ENCODE measurements around the gene DIAPH2.

DIAPH2 gene

DNA sequence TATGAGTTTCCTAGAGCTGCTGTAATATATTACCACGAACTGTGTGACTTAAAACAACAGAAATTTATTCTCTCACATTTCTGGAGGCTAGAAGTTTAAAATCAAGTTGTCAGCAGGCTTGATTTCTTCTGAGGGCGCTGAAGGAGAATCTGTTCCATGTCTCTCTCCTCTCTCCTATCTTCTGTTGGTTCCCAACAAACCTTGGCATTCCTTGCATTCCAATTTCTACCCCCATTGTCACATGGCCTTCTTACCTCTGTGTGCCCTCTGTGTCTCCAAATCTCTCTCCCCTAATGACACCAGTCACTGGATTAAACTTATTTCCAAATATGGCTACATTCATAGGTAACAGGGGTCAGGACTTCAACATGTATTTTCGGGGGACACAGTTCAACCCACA, 871.7 kb downstream of the DIAPH2 start (continued):
- TF ChIP-seq ZNF571 (tag by site-specific recombination; IDR thresholded peaks at IDR 0.05) (no peak), ZFP41 (tag by site-specific recombination; IDR thresholded peaks at IDR 0.05; ENCODE audit: borderline replicate concordance) (no peak), ZNF677 (tag by site-specific recombination; IDR thresholded peaks at IDR 0.05) (no peak), ZNF514 (tag by site-specific recombination; IDR thresholded peaks at IDR 0.05) (no peak), ZBTB8A (tag by site-specific recombination; IDR thresholded peaks at IDR 0.05) (no peak), GLIS2 (tag by site-specific recombination; IDR thresholded peaks at IDR 0.05) (no peak), ZNF704 (tag by site-specific recombination; IDR thresholded peaks at IDR 0.05) (no peak), ZNF473 (tag by site-specific recombination; IDR thresholded peaks at IDR 0.05) (no peak), TRIM28 (IDR thresholded peaks at IDR 0.05; ENCODE audit: borderline replicate concordance, low read length) (no peak)
- TF ChIP-seq, protein P1, sequence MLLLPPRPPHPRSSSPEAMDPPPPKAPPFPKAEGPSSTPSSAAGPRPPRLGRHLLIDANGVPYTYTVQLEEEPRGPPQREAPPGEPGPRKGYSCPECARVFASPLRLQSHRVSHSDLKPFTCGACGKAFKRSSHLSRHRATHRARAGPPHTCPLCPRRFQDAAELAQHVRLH (tag by site-specific recombination; IDR thresholded peaks at IDR 0.05) = no peak

DNA sequence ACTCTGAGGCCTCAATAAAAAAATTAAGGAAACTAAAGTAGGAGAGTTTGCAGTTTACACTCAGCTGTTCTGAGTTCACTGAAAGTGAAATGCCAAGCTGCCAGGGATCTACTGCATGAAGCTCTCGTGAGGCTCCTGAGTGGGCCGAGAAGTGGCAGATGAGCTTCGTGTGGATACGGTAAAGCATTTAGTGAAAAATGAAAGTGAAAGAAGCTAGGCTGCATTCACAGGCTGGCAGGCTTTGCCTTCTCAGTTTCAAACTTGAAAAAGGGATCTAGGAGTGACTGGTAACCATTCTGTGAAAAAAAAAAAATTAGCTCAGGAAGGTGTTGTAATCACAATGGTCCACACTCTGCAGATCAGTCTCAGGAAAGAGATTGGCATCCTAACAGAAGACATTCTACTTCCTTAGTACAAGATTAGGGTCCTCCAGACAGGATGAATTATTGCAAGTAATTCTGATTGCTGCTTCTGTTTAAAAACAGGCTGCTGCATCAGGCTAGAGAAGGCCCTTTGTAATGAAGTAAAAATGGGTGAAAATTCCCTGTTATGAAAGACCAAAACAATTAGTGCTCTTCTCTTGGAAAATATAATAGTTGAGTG, 879.0 kb downstream of the DIAPH2 start:
- ChIA-PET CTCF (no interaction called here), POLR2A (no interaction called here)
- TF ChIP-seq ZNF10 (tag by site-specific recombination; IDR thresholded peaks at IDR 0.05) = no peak
- TF ChIP-seq ZNF530 (tag by site-specific recombination; IDR thresholded peaks at IDR 0.05; ENCODE audit: low read depth) = no peak
- TF ChIP-seq, protein P2, sequence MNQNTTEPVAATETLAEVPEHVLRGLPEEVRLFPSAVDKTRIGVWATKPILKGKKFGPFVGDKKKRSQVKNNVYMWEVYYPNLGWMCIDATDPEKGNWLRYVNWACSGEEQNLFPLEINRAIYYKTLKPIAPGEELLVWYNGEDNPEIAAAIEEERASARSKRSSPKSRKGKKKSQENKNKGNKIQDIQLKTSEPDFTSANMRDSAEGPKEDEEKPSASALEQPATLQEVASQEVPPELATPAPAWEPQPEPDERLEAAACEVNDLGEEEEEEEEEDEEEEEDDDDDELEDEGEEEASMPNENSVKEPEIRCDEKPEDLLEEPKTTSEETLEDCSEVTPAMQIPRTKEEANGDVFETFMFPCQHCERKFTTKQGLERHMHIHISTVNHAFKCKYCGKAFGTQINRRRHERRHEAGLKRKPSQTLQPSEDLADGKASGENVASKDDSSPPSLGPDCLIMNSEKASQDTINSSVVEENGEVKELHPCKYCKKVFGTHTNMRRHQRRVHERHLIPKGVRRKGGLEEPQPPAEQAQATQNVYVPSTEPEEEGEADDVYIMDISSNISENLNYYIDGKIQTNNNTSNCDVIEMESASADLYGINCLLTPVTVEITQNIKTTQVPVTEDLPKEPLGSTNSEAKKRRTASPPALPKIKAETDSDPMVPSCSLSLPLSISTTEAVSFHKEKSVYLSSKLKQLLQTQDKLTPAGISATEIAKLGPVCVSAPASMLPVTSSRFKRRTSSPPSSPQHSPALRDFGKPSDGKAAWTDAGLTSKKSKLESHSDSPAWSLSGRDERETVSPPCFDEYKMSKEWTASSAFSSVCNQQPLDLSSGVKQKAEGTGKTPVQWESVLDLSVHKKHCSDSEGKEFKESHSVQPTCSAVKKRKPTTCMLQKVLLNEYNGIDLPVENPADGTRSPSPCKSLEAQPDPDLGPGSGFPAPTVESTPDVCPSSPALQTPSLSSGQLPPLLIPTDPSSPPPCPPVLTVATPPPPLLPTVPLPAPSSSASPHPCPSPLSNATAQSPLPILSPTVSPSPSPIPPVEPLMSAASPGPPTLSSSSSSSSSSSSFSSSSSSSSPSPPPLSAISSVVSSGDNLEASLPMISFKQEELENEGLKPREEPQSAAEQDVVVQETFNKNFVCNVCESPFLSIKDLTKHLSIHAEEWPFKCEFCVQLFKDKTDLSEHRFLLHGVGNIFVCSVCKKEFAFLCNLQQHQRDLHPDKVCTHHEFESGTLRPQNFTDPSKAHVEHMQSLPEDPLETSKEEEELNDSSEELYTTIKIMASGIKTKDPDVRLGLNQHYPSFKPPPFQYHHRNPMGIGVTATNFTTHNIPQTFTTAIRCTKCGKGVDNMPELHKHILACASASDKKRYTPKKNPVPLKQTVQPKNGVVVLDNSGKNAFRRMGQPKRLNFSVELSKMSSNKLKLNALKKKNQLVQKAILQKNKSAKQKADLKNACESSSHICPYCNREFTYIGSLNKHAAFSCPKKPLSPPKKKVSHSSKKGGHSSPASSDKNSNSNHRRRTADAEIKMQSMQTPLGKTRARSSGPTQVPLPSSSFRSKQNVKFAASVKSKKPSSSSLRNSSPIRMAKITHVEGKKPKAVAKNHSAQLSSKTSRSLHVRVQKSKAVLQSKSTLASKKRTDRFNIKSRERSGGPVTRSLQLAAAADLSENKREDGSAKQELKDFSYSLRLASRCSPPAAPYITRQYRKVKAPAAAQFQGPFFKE (tag by site-specific recombination; IDR thresholded peaks at IDR 0.05; ENCODE audit: borderline replicate concordance) = no peak
- TF ChIP-seq ZNF302 (tag by site-specific recombination; IDR thresholded peaks at IDR 0.05; ENCODE audit: low read depth) = no peak
- no peaks in the 10 kb centered on the region for H3K36me3 ChIP-seq (ENCODE audit: control insufficient read depth in 2 of 2, insufficient read depth in 1 of 2, low read length in 2 of 2)
- no peak overlapping the region for H3K4me3 ChIP-seq (ENCODE audit: low read depth, low read length)
- no peaks in the 10 kb centered on the region for H3K4me1 ChIP-seq (ENCODE audit: control insufficient read depth, insufficient read depth, low read length)
- no peaks in the 10 kb centered on the region for H3K9me3 ChIP-seq (ENCODE audit: control insufficient read depth, insufficient read depth, low read depth, low read length)
- no peak overlapping the region for H3K27ac ChIP-seq (ENCODE audit: extremely low read depth, low read depth, low read length)

DNA sequence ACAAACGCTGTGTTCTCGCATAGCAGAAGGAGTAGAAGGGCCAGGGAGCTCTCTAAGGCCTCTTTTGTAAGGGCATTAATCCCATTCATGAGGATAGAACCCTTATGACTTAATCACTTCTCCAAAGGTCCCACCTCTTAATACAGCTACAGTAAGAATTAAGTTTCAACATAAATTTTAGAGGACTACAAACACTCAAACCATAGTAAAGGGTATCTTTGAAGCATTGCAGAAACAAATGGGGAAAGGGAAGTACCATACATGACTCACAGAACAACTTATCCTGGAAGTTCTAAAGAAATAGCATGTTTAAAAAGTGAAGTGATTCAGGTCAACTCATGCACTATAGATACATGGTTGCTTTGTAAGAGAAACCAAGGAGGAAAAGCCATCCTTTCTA, 879.9 kb downstream of the DIAPH2 start:
- CTCF ChIA-PET = no interaction called here
- no peak overlapping the region for H3K4me3 ChIP-seq (ENCODE audit: low read depth, low read length)
- H3K27ac ChIP-seq (ENCODE audit: extremely low read depth, low read depth, low read length) = no peak overlapping the region
- no peaks in the 10 kb centered on the region for H3K4me1 ChIP-seq (ENCODE audit: control insufficient read depth, insufficient read depth, low read length)
- no peaks in the 10 kb centered on the region for H3K9me3 ChIP-seq (ENCODE audit: control insufficient read depth, insufficient read depth, low read depth, low read length)
- H3K36me3 ChIP-seq (ENCODE audit: control insufficient read depth in 2 of 2, insufficient read depth in 1 of 2, low read length in 2 of 2) = no peaks in the 10 kb centered on the region
- POLR2A ChIA-PET = no interaction called here
- TF ChIP-seq YY2 (tag by site-specific recombination; IDR thresholded peaks at IDR 0.05) = no peak
- TF ChIP-seq, protein P1 (tag by site-specific recombination; IDR thresholded peaks at IDR 0.05) = no peak
- no peak for TF ChIP-seq ZNF362 (tag by site-specific recombination; IDR thresholded peaks at IDR 0.05)
- no peak for TF ChIP-seq ZNF776 (tag by site-specific recombination; IDR thresholded peaks at IDR 0.05; ENCODE audit: borderline replicate concordance)
- no peak for TF ChIP-seq ZBTB10 (tag by site-specific recombination; IDR thresholded peaks at IDR 0.05)
- TF ChIP-seq ZBTB44 (tag by site-specific recombination; IDR thresholded peaks at IDR 0.05) = no peak
- no peak for TF ChIP-seq KLF1 (tag by site-specific recombination; IDR thresholded peaks at IDR 0.05)
- no peak for TF ChIP-seq FEZF1 (tag by site-specific recombination; IDR thresholded peaks at IDR 0.05)

All from HEK293 (cell line).